Measurements from ENCODE around the gene ATF5. TPM values are rescaled to one million over a fixed set of nuclear protein-coding genes. Genes with fewer than 3 reads are reported as not detected.

ATF5 gene
- total and polyA plus RNA-seq, 2 of the 13 experiments (the other 11 are each of a cell fraction or from before 2014, with no cell fraction given): 5.2 to 10.3 TPM

GRCh38 chr19:49954092-49954829, 25.3 kb downstream of the ATF5 start (continued):
- TF ChIP-seq ZNF563 (CRISPR knock-in tag; IDR thresholded peaks at IDR 0.05) (no peak), SAP130 (CRISPR knock-in tag; IDR thresholded peaks at IDR 0.05; ENCODE audit: low read depth) (0 out of 2 replicates have a peak, but pooled peaks have one; percentile 18), CBX5 (CRISPR knock-in tag; IDR thresholded peaks at IDR 0.05; ENCODE audit: borderline replicate concordance) (no peak), ZNF607 (CRISPR knock-in tag; IDR thresholded peaks at IDR 0.05; ENCODE audit: borderline replicate concordance) (no peak), CEBPB (IDR thresholded peaks at IDR 0.05; ENCODE audit: borderline replicate concordance, low read depth, low read length) (peak; percentile 90), FOXP1 (IDR thresholded peaks at IDR 0.05) (no peak), FOXP1 (CRISPR knock-in tag; IDR thresholded peaks at IDR 0.05) (no peak)
- TF ChIP-seq, protein P1, sequence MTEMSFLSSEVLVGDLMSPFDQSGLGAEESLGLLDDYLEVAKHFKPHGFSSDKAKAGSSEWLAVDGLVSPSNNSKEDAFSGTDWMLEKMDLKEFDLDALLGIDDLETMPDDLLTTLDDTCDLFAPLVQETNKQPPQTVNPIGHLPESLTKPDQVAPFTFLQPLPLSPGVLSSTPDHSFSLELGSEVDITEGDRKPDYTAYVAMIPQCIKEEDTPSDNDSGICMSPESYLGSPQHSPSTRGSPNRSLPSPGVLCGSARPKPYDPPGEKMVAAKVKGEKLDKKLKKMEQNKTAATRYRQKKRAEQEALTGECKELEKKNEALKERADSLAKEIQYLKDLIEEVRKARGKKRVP (CRISPR knock-in tag; IDR thresholded peaks at IDR 0.05): peak in 1 of 2 experiments; percentile 87; a peak in 2 of 4 replicates
- TF ChIP-seq, protein P2, sequence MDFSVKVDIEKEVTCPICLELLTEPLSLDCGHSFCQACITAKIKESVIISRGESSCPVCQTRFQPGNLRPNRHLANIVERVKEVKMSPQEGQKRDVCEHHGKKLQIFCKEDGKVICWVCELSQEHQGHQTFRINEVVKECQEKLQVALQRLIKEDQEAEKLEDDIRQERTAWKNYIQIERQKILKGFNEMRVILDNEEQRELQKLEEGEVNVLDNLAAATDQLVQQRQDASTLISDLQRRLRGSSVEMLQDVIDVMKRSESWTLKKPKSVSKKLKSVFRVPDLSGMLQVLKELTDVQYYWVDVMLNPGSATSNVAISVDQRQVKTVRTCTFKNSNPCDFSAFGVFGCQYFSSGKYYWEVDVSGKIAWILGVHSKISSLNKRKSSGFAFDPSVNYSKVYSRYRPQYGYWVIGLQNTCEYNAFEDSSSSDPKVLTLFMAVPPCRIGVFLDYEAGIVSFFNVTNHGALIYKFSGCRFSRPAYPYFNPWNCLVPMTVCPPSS (IDR thresholded peaks at IDR 0.05): no peak
- TF ChIP-seq, protein P3, sequence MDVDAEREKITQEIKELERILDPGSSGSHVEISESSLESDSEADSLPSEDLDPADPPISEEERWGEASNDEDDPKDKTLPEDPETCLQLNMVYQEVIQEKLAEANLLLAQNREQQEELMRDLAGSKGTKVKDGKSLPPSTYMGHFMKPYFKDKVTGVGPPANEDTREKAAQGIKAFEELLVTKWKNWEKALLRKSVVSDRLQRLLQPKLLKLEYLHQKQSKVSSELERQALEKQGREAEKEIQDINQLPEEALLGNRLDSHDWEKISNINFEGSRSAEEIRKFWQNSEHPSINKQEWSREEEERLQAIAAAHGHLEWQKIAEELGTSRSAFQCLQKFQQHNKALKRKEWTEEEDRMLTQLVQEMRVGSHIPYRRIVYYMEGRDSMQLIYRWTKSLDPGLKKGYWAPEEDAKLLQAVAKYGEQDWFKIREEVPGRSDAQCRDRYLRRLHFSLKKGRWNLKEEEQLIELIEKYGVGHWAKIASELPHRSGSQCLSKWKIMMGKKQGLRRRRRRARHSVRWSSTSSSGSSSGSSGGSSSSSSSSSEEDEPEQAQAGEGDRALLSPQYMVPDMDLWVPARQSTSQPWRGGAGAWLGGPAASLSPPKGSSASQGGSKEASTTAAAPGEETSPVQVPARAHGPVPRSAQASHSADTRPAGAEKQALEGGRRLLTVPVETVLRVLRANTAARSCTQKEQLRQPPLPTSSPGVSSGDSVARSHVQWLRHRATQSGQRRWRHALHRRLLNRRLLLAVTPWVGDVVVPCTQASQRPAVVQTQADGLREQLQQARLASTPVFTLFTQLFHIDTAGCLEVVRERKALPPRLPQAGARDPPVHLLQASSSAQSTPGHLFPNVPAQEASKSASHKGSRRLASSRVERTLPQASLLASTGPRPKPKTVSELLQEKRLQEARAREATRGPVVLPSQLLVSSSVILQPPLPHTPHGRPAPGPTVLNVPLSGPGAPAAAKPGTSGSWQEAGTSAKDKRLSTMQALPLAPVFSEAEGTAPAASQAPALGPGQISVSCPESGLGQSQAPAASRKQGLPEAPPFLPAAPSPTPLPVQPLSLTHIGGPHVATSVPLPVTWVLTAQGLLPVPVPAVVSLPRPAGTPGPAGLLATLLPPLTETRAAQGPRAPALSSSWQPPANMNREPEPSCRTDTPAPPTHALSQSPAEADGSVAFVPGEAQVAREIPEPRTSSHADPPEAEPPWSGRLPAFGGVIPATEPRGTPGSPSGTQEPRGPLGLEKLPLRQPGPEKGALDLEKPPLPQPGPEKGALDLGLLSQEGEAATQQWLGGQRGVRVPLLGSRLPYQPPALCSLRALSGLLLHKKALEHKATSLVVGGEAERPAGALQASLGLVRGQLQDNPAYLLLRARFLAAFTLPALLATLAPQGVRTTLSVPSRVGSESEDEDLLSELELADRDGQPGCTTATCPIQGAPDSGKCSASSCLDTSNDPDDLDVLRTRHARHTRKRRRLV (CRISPR knock-in tag; IDR thresholded peaks at IDR 0.05): peak; percentile 66; the same call in 1 of the 2 replicates
